GM12892 (cell line): ENCODE results near the gene GPX4.

Experiments used
- DNase-seq: peaks from one replicate; pipeline ENCODE4 v3.0.0; 2011; ENCODE audit not compliant: insufficient read length
- FAIRE-seq: peaks from 2 replicates; lab custom pipeline; 2011; peaks lifted over from hg19 to GRCh38; lab: Jason Lieb, UNC
- POLR2A ChIP-seq: IDR thresholded peaks from 2 replicates; pipeline ENCODE4 v1.6.1; 2011; ENCODE audit warnings: low read depth, low read length, control low read depth
- POLR2AphosphoS5 ChIP-seq: IDR thresholded peaks from 2 replicates; pipeline ENCODE4 v1.6.1; 2011; ENCODE audit warnings: low read depth, low read length, control low read depth
- TAF1 ChIP-seq: IDR thresholded peaks from 2 replicates; pipeline ENCODE4 v1.6.1; 2011; ENCODE audit warnings: low read depth, mild to moderate bottlenecking, control low read depth, low read length, borderline replicate concordance

The GPX4 gene

GRCh38 chr19:1136201-1136600 is 32.4 kb downstream of the GPX4 start:
- DNase-seq: no peak
- FAIRE-seq: no peak
- TF ChIP-seq POLR2AphosphoS5: no peak
- TF ChIP-seq POLR2A: no peak
- TF ChIP-seq TAF1: no peak

GRCh38 chr19:1136621-1137317 is 33.0 kb downstream of the GPX4 start:
- no peak for FAIRE-seq
- DNase-seq: no peak
- TF ChIP-seq POLR2AphosphoS5 (no peak), POLR2A (no peak), TAF1 (no peak)

- FAIRE-seq (no peak), DNase-seq (no peak)
- TF ChIP-seq TAF1 (no peak), POLR2AphosphoS5 (no peak), POLR2A (no peak)
Measured at GRCh38 chr19:1138121-1138520, 34.3 kb downstream of the GPX4 start.

- DNase-seq (no peak), FAIRE-seq (no peak)
- TF ChIP-seq POLR2A (no peak), TAF1 (no peak), POLR2AphosphoS5 (no peak)
Measured at GRCh38 chr19:1139126-1139525, 35.3 kb downstream of the GPX4 start.

GRCh38 chr19:1140272-1141027 is 36.7 kb downstream of the GPX4 start:
- DNase-seq: no peak
- FAIRE-seq: no peak
- TF ChIP-seq POLR2AphosphoS5 (no peak), POLR2A (no peak), TAF1 (no peak)

- FAIRE-seq: peak; percentile 87
- no peak for TF ChIP-seq POLR2AphosphoS5
- no peak for TF ChIP-seq POLR2A
- TF ChIP-seq TAF1: no peak
- no peak for DNase-seq
Measured at GRCh38 chr19:1141944-1142343, 38.1 kb downstream of the GPX4 start.

- DNase-seq (no peak), FAIRE-seq (no peak)
- TF ChIP-seq POLR2A (no peak), POLR2AphosphoS5 (no peak), TAF1 (no peak)
Measured at GRCh38 chr19:1143828-1144399, 40.1 kb downstream of the GPX4 start.

- DNase-seq (no peak), FAIRE-seq (no peak)
- TF ChIP-seq POLR2A (no peak), POLR2AphosphoS5 (no peak), TAF1 (no peak)
Measured at GRCh38 chr19:1144741-1145140, 40.9 kb downstream of the GPX4 start.

- TF ChIP-seq POLR2A (no peak), POLR2AphosphoS5 (no peak), TAF1 (no peak)
- FAIRE-seq (no peak), DNase-seq (no peak)
Measured at GRCh38 chr19:1145635-1146411, 42.0 kb downstream of the GPX4 start.

- TF ChIP-seq TAF1 (no peak), POLR2AphosphoS5 (no peak), POLR2A (no peak)
- DNase-seq (no peak), FAIRE-seq (no peak)
Measured at GRCh38 chr19:1146412-1146699, 42.6 kb downstream of the GPX4 start.

GRCh38 chr19:1146858-1147780 is 43.3 kb downstream of the GPX4 start:
- DNase-seq: no peak
- no peak for FAIRE-seq
- TF ChIP-seq POLR2A (no peak), TAF1 (no peak), POLR2AphosphoS5 (no peak)
